OCI-LY1 (cell line): ENCODE measurements around the gene PDE11A.

Experiments used
- EZH2 ChIP-seq: fragments of 200-600 bp; sonication (generic), shearing (Covaris generic); IDR thresholded peaks from 2 replicates; pipeline ENCODE4 v1.8.0; 2017; ENCODE audit warnings: borderline replicate concordance, mixed run types, mild to moderate bottlenecking, antibody characterized with exemption, low read length, moderate library complexity, mixed read lengths
- TF ChIP-seq, protein P1 (sequence below): fragments of 200-600 bp; sonication (generic), shearing (Covaris generic); IDR thresholded peaks from 2 replicates; pipeline ENCODE4 v1.5.1; 2017; ENCODE audit warnings: mild to moderate bottlenecking, antibody characterized with exemption, low read length, moderate library complexity, mixed read lengths

DNA sequence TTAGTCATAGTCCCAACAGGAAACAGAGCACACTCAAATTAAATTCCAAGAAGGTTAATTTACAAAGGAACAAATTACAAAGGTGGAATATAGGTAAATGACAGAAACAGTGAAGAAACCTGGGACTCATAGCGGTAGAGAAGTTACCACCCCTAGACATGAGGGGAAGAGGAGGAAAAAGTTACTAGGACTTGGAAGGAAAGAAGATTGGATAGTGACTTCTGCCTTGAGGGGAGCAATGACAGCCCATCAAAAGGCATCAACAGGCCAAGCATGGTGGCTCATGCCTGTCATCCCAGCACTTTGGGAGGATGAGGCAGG lies 2.4 kb upstream of the PDE11A start:
- TF ChIP-seq, protein P1, sequence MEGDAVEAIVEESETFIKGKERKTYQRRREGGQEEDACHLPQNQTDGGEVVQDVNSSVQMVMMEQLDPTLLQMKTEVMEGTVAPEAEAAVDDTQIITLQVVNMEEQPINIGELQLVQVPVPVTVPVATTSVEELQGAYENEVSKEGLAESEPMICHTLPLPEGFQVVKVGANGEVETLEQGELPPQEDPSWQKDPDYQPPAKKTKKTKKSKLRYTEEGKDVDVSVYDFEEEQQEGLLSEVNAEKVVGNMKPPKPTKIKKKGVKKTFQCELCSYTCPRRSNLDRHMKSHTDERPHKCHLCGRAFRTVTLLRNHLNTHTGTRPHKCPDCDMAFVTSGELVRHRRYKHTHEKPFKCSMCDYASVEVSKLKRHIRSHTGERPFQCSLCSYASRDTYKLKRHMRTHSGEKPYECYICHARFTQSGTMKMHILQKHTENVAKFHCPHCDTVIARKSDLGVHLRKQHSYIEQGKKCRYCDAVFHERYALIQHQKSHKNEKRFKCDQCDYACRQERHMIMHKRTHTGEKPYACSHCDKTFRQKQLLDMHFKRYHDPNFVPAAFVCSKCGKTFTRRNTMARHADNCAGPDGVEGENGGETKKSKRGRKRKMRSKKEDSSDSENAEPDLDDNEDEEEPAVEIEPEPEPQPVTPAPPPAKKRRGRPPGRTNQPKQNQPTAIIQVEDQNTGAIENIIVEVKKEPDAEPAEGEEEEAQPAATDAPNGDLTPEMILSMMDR = no peak
- no peak for TF ChIP-seq EZH2
